ENCODE measurements around the gene HPS3. TPM values are rescaled to one million over a fixed set of nuclear protein-coding genes. Genes with fewer than 3 reads are reported as not detected.
"Not testable (repeated sequence)": the region's sequence is repeated elsewhere in the genome, so short reads cannot be mapped to it uniquely, and the experiment has no call there.

HPS3 gene
- total RNA-seq, 2 experiments from 2014 or later = 26.2 to 38.8 TPM

GRCh38 chr3:149091983-149092382 is 37.5 kb upstream of the HPS3 start:
- Histone ChIP-seq H3K79me2 (ENCODE audit: insufficient read depth, low read depth, low read length) (peaks cover 6% of the 10 kb centered on the region; the same call in 1 of the 2 replicates), H3K36me3 (ENCODE audit: insufficient read depth, low read length) (no peaks in the 10 kb centered on the region; the same call in 1 of the 2 replicates), H3K9me2 (ENCODE audit: insufficient read depth, low read length) (no peaks in the 10 kb centered on the region), H3K27ac (ENCODE audit: low read depth, low read length, poor library complexity, severe bottlenecking) (peak overlapping the region; percentile 90), H3K9me3 (ENCODE audit: low read length) (no peaks in the 10 kb centered on the region; the same call in 1 of the 2 replicates), H2AFZ (ENCODE audit: low read length) (peak overlapping the region; percentile 80), H3K4me1 (ENCODE audit: insufficient read depth, low read length, poor library complexity, severe bottlenecking) (peaks cover 73% of the 10 kb centered on the region), H3K4me2 (ENCODE audit: low read length) (peak overlapping the region; percentile 68), H3K4me3 (ENCODE audit: low read depth, low read length, poor library complexity, severe bottlenecking) (no peak overlapping the region), H4K20me1 (ENCODE audit: insufficient read depth, low read length) (no peaks in the 10 kb centered on the region)
- DNase-seq (ENCODE audit: low spot score) = no peak
- no TSS peak for BruUV-seq (replicated peaks)
- intact Hi-C loops (cut with micrococcal nuclease; ENCODE audit: unreplicated experiment) = loop anchor here (2.0 kb wide), 1 partner anchor 721 kb away; the partner anchor contains the start of gene RNF13
- no peak for TF ChIP-seq EZH2phosphoT487 (IDR thresholded peaks at IDR 0.05; ENCODE audit: borderline replicate concordance, low read depth, low read length)
- no peak for TF ChIP-seq CTCF (conservative IDR thresholded peaks at IDR 0.05; ENCODE audit: low read length)
- CTCF ChIA-PET (ENCODE audit: unreplicated experiment) = no interaction called here
- POLR2A ChIA-PET = interaction anchor here (0.6 to 1.3 kb wide), 6 partner anchors 9 to 118 kb away, joined by 3 to 6 read pairs (median 3); no protein-coding TSS in a partner anchor

GRCh38 chr3:149095487-149095886 is 34.0 kb upstream of the HPS3 start:
- intact Hi-C loops (cut with micrococcal nuclease; ENCODE audit: unreplicated experiment) = no loop called here
- TF ChIP-seq CTCF (conservative IDR thresholded peaks at IDR 0.05; ENCODE audit: low read length) (no peak), EZH2phosphoT487 (IDR thresholded peaks at IDR 0.05; ENCODE audit: borderline replicate concordance, low read depth, low read length) (no peak)
- Histone ChIP-seq H3K36me3 (ENCODE audit: insufficient read depth, low read length) (no peaks in the 10 kb centered on the region; the same call in 1 of the 2 replicates), H3K4me2 (ENCODE audit: low read length) (peak overlapping the region; percentile 68), H3K27ac (ENCODE audit: low read depth, low read length, poor library complexity, severe bottlenecking) (peak overlapping the region; percentile 56), H3K79me2 (ENCODE audit: insufficient read depth, low read depth, low read length) (peaks cover 6% of the 10 kb centered on the region; the same call in 1 of the 2 replicates), H4K20me1 (ENCODE audit: insufficient read depth, low read length) (no peaks in the 10 kb centered on the region), H2AFZ (ENCODE audit: low read length) (peak overlapping the region; percentile 81), H3K9me2 (ENCODE audit: insufficient read depth, low read length) (no peaks in the 10 kb centered on the region), H3K4me3 (ENCODE audit: low read depth, low read length, poor library complexity, severe bottlenecking) (peak overlapping the region; percentile 16), H3K4me1 (ENCODE audit: insufficient read depth, low read length, poor library complexity, severe bottlenecking) (peaks cover 46% of the 10 kb centered on the region), H3K9me3 (ENCODE audit: low read length) (no peaks in the 10 kb centered on the region)
- CTCF ChIA-PET (ENCODE audit: unreplicated experiment) = no interaction called here
- DNase-seq (ENCODE audit: low spot score) = peak; percentile 45
- POLR2A ChIA-PET = interaction anchor here (0.6 to 2.0 kb wide), 8 partner anchors 9 to 103 kb away, joined by 3 to 5 read pairs (median 4); no protein-coding TSS in a partner anchor
- BruUV-seq (replicated peaks) = no TSS peak

- H3K79me2 ChIP-seq (ENCODE audit: insufficient read depth, low read depth, low read length); H3K4me3 ChIP-seq (ENCODE audit: low read depth, low read length, poor library complexity, severe bottlenecking); H3K9me3 ChIP-seq (ENCODE audit: low read length); BruUV-seq (replicated peaks); CTCF ChIA-PET (ENCODE audit: unreplicated experiment); intact Hi-C loops (cut with micrococcal nuclease; ENCODE audit: unreplicated experiment); H3K4me2 ChIP-seq (ENCODE audit: low read length); H4K20me1 ChIP-seq (ENCODE audit: insufficient read depth, low read length); H2AFZ ChIP-seq (ENCODE audit: low read length); POLR2A ChIA-PET; H3K27ac ChIP-seq (ENCODE audit: low read depth, low read length, poor library complexity, severe bottlenecking); H3K36me3 ChIP-seq (ENCODE audit: insufficient read depth, low read length); DNase-seq (ENCODE audit: low spot score); H3K9me2 ChIP-seq (ENCODE audit: insufficient read depth, low read length): not testable (repeated sequence)
- peaks cover 21% of the 10 kb centered on the region for H3K4me1 ChIP-seq (ENCODE audit: insufficient read depth, low read length, poor library complexity, severe bottlenecking)
Measured at GRCh38 chr3:149097987-149098386, 31.5 kb upstream of the HPS3 start.

Measured in OCI-LY7 (cell line).